HL-60 (cell line): Measurements from ENCODE around the gene PPIL1.

Experiments
- DNase-seq, 2 experiments: peaks; one replicate each; pipeline ENCODE4 v3.0.0-alpha.2; 2010 to 2020; ENCODE audit warnings: low read depth in 1 of 2, low spot score in 1 of 2
- H3K27ac ChIP-seq: fragments of 250-450 bp; sonication (Bioruptor Pico); replicated peaks from 2 replicates; pipeline ENCODE4 v1.5.1; 2020; ENCODE audit warnings: mild to moderate bottlenecking, moderate library complexity
- H3K27me3 ChIP-seq: fragments of 250-450 bp; sonication (Bioruptor Pico); 2 replicates; pipeline ENCODE4 v1.5.1; 2021; ENCODE audit warnings: mild to moderate bottlenecking, moderate library complexity; ENCODE audit not compliant: insufficient read depth, poor library complexity, severe bottlenecking
- H3K4me3 ChIP-seq: replicated peaks from 2 replicates; pipeline ENCODE4 v1.5.1; 2011; ENCODE audit warnings: mild to moderate bottlenecking, control low read depth, low read length; ENCODE audit not compliant: insufficient read depth
- GABPA ChIP-seq: IDR thresholded peaks from 2 replicates; pipeline ENCODE4 v1.6.1; 2012; ENCODE audit warnings: low read depth
- POLR2AphosphoS5 ChIP-seq: IDR thresholded peaks from 2 replicates; pipeline ENCODE4 v1.6.1; 2012; ENCODE audit warnings: low read depth
- SPI1 ChIP-seq: IDR thresholded peaks from 2 replicates; pipeline ENCODE4 v1.6.1; 2012; ENCODE audit warnings: low read depth, mild to moderate bottlenecking, borderline replicate concordance
- TF ChIP-seq, protein P1 (sequence below): IDR thresholded peaks from 2 replicates; pipeline ENCODE4 v1.6.1; 2012; ENCODE audit warnings: low read depth; ENCODE audit not compliant: insufficient replicate concordance
- TF ChIP-seq, protein P2 (sequence below): IDR thresholded peaks from one replicate; pipeline ENCODE4 v1.5.1; 2011; ENCODE audit warnings: low read length, control low read depth, inconsistent platforms; ENCODE audit not compliant: insufficient read depth

PPIL1 gene

DNA sequence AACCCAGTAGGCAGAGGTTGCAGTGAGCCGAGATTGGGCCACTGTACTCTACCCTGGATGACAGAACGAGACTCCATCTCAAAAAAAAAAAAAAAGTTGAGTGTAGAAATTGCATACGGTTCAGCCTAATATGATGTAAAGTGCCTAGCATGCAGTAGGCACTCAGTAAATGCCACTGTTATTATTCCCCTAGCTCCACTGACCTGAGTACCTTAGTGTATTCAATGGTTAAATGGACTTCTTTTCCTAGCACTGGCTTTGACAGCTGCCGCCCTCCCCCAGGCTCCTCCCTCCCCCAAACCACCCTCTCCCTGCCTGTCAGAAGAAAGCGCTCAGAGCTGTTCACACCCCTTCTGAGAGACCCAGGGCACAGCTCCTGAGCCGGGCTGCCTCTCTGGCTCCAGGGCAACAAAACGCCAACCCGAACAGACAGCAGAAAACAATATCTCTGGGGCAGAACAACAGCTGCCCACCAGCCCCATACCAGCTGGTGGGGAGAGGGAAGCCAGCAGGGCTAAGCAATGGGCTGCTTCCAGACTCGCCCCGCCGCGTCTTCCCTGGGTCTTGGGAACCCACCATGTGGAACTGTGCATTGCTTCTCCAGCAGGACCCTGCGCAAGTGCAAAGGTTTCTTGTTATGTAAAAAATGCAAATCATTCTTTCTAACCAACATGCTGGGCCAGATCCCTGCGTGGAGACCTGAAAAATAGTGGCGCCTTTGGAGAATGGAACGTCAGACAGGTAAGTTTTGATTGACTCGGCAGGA, 39.8 kb downstream of the PPIL1 start:
- Histone ChIP-seq H3K4me3 (no peak overlapping the region), H3K27me3 (peaks cover 12% of the 10 kb centered on the region), H3K27ac (no peak overlapping the region)
- DNase-seq: no peak
- TF ChIP-seq, protein P1, sequence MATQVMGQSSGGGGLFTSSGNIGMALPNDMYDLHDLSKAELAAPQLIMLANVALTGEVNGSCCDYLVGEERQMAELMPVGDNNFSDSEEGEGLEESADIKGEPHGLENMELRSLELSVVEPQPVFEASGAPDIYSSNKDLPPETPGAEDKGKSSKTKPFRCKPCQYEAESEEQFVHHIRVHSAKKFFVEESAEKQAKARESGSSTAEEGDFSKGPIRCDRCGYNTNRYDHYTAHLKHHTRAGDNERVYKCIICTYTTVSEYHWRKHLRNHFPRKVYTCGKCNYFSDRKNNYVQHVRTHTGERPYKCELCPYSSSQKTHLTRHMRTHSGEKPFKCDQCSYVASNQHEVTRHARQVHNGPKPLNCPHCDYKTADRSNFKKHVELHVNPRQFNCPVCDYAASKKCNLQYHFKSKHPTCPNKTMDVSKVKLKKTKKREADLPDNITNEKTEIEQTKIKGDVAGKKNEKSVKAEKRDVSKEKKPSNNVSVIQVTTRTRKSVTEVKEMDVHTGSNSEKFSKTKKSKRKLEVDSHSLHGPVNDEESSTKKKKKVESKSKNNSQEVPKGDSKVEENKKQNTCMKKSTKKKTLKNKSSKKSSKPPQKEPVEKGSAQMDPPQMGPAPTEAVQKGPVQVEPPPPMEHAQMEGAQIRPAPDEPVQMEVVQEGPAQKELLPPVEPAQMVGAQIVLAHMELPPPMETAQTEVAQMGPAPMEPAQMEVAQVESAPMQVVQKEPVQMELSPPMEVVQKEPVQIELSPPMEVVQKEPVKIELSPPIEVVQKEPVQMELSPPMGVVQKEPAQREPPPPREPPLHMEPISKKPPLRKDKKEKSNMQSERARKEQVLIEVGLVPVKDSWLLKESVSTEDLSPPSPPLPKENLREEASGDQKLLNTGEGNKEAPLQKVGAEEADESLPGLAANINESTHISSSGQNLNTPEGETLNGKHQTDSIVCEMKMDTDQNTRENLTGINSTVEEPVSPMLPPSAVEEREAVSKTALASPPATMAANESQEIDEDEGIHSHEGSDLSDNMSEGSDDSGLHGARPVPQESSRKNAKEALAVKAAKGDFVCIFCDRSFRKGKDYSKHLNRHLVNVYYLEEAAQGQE: no peak
- TF ChIP-seq POLR2AphosphoS5: no peak
- TF ChIP-seq GABPA: no peak
- TF ChIP-seq, protein P2, sequence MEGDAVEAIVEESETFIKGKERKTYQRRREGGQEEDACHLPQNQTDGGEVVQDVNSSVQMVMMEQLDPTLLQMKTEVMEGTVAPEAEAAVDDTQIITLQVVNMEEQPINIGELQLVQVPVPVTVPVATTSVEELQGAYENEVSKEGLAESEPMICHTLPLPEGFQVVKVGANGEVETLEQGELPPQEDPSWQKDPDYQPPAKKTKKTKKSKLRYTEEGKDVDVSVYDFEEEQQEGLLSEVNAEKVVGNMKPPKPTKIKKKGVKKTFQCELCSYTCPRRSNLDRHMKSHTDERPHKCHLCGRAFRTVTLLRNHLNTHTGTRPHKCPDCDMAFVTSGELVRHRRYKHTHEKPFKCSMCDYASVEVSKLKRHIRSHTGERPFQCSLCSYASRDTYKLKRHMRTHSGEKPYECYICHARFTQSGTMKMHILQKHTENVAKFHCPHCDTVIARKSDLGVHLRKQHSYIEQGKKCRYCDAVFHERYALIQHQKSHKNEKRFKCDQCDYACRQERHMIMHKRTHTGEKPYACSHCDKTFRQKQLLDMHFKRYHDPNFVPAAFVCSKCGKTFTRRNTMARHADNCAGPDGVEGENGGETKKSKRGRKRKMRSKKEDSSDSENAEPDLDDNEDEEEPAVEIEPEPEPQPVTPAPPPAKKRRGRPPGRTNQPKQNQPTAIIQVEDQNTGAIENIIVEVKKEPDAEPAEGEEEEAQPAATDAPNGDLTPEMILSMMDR: no peak
- TF ChIP-seq SPI1: no peak

DNA sequence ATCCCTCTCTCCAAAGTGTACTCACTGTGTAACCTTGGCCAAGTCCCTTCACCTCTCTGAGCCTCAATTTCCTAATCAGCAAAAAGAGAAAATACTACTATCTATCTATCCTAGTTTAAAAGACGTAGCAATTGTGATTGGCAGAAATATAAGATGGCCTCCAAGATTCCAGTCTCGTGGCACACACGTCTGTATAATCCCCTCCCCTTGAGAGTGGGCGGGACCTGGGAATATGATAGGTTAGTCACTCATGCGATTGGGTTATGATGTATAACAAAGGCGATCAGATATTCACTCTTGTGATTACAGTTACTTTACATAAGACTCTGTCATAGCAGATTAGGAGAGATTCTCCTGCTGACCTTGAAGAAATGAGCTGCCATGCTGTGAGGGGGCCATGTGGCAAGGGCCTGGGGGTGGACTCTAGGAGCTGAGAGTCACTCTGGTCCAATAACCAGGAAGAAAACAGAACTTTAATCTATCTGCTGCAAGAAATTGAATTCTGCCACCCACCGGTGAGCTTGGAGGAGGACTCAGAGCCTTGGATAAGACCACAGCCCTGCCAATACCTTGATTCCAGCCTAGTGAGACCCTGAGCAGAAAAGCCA, 41.3 kb downstream of the PPIL1 start:
- H3K4me3 ChIP-seq: no peak overlapping the region
- H3K27ac ChIP-seq: no peak overlapping the region
- TF ChIP-seq, protein P2: no peak
- TF ChIP-seq GABPA (no peak), SPI1 (no peak), POLR2AphosphoS5 (no peak)
- TF ChIP-seq, protein P1: no peak
- peaks cover 2% of the 10 kb centered on the region for H3K27me3 ChIP-seq
- no peak for DNase-seq

DNA sequence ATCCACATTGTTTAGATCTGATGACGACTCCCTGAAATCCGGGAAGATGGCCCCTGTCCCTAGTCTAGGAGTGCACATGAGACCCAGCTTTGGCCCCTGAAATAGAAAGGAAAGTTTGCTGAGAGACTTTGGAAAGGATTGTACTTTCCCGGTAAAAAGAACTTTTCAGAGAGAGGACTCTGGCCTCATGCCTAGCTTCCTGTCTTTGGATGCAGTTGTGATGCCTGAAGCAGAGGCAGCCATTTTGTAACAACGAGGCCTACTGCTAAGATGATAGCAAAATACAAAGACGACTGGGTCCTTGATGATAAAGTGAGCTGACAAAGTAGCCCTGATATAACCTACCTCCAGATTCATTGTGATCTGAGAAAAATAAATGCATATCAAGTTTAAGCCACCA, 42.3 kb downstream of the PPIL1 start:
- no peak overlapping the region for H3K27ac ChIP-seq
- H3K4me3 ChIP-seq: no peak overlapping the region
- no peak for TF ChIP-seq POLR2AphosphoS5
- TF ChIP-seq, protein P2: no peak
- TF ChIP-seq, protein P1: no peak
- TF ChIP-seq GABPA: no peak
- no peak for TF ChIP-seq SPI1
- no peak for DNase-seq
- no peaks in the 10 kb centered on the region for H3K27me3 ChIP-seq
